Medulla oblongata (tissue), 1 donor: Measurements from ENCODE around the gene CEBPE.
"Not testable (repeated sequence)": the region's sequence is repeated elsewhere in the genome, so short reads cannot be mapped to it uniquely, and the experiment has no call there.

Experiments used
- DNase-seq: peaks from one replicate; pipeline ENCODE4 v3.0.0-alpha.2; 2015; ENCODE audit errors: extremely low spot score

CEBPE gene

DNA sequence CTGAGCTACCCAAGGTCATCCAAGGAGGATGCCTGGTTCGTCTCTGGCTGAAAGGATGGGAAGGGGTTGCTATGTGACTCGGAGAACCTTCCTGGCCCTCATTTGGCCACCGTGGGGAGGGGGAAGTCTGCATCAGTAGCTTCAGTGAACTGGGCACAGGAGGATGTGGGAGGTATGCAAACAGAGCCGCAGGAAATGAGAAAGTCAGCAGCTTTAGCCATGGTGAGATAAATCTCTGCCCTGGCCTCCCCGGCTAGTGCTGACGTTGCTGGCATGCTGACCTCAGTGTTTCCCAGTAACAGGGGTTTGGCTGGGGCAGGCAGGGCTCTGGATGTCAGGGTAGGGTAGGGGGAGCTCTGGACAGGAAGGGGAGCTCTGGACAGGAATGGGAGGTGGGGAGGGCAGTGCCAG lies 2.3 kb upstream of the CEBPE start:
- peak; percentile 44 for DNase-seq

DNA sequence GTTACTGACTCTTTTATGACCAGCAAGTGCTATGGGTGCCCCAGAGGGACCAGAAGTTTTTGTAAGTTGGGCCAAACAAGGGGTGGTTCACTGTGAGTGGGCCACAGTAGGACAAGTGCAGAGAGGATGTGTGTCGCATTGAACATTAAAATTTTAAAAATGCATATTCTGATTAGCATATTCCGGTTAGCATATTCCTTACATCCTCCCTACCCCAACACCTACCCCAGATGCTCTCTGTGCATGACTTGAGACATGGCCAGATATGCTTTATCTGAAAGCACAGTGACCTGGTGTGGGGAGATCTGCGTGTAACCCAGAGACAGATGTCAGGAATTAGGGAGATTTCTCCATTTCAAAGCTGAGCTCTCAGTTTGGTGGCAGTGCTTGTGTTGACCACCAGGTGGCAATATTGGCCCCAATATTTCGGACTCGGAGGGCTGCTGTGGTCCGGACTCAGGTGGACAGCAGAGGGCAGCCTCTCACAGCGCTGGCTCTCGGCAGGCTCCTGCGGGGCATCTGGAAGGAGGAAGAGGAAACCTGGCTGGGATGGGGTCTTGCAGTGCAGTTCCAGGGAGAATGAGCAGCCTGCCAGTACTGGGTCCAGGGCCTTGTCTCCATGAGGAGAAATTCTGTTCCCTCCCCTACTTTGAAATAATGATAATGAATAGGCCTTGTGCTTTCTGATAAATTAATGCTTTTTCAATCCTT lies 1.6 kb upstream of the CEBPE start:
- DNase-seq: peak; percentile 95

DNA sequence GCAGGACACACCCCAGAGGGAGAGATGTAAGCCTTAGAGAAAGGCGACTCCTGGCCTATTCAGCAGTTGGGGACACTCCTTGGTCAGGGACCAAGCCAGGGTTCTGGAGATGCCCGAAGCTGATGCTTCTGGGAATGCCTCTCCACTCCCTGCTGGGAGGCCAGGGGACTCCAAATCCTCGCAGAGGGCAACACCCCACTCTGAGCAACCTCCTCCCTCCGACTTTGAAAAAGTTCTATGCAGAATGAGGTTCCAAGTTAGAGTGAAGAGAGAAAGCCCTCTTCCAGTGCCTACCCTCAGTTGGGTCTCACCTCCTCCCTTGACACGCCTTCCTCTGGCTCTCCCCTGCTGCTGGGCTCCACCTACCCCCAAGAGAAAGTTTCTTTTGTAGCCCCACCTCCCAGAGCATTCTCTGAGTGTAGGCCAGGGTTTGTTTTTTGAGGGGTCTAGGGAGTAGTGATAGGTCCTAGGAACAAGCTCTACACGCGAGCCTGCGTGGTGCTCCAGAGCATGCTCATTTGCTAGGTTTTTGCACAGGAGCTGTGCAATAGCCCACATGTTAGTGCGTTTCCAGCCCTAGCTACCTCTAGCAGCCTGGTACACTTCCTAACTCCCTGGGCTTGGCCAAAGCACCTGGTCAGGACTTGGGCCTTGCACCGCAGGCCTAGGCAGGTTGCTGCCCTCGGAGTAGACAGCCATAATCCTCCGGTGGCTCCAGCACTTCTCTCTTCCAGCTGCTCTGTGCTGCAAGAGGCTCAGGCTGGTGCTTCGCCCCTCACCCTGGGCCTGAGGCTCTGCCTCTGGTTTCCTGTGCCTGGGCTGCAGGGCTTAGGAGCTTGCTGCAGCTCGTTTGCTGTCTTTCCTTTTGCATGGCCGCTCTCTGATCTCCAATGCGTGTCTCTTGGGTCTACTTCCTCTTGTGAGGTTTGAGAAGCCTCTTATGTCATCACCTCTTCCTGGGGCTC lies 590 bp upstream of the CEBPE start:
- DNase-seq: peak; percentile 27

DNA sequence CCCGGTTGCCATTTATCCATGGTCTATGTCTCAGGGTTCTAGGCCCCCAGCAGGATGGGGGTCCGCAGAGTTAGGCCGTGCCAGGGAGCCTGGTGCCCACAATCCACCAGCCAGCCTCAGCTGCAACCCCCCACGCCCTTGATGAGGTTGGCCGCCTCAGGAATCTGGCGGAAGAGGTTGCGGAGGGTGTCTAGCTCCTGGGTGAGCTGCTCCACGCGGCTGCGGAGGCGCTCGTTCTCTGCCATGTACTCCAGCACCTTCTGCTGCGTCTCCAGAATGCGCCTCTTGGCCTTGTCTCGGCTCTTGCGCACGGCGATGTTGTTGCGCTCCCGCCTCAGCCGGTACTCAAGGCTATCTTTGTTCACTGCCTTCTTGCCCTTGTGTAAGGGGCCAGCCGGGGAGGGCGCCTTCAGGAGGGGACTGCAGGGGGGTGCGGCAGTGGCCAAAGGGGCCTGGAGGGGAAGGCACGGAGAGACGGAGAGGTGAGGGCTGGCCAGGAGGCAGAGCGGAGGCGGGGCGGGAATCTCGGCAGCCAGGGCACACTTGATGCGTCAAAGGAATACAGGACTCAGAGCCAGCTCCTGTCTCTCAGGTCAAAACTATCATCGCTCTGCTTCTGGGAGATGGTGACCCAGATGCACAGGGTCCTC lies 1.6 kb downstream of the CEBPE start:
- DNase-seq: no peak

DNA sequence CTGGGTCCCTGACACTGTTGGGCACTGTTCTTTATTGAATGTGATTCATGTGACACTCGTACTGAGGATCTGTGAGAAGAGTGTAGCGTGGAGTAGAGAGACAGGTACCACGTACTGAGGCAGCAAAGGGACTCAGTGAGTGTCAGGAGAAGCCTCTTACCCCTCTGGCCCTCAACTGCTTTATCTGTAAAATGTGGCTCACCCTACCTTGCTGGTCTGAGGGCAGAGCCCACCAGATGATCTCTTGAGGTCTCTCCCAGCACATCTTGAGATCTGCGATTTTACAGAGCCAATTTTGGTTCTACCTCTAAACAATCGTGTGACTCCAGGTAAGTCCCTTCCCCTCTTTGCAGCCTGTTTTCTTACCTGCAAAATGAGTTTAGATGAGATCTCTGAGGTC lies 3.1 kb downstream of the CEBPE start:
- no peak for DNase-seq

DNA sequence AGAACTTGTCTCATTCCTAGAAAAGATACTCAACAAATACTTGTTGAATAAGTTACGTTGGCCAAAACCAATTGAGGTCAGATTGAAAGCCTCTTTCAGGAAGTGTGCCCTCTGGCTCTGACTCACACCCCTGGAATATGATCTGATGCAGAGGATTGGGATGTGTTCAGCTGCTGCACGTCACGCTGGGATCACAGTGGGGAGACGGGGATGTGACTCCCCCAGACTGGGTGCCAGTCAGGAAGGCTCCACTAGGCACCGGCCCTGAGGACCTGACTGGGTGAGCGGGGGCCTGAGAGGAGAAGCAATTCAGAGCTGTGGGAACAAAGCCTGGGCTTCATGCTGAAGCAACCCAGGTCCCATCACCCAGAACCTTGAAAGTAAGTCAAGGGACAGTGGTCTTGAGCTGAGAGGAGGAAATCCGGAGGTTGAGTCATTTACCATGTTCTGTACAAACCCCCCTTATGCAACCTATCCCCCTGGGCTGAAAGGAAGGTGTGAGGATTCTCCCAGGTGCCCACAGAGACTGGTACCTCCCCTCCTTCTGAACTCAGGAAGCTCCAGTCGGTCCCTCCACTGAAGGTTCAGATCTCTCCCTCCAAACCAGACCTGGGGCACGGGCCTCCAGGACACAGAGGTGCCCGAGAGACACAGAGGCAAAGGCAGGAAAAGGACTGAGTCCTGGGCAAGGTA lies 3.9 kb downstream of the CEBPE start:
- no peak for DNase-seq

DNA sequence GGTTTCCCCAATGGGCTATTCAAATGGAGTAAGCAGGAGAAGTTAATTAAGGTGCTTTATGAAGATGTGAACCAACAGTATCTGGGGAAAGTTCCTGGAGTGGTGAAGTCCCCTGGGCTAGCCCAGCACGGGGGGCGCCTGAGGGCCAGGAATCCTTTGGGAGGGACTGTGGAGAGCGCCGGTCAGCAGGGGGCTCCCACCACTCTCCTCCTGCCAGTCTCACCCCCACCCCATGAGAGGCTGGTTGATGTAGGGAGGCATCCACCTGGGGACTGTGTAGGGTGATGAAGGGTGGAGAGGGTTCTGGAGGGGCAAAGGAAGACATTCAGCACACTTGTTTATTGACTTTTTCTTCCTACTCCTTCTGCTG lies 4.4 kb downstream of the CEBPE start:
- DNase-seq: no peak

DNA sequence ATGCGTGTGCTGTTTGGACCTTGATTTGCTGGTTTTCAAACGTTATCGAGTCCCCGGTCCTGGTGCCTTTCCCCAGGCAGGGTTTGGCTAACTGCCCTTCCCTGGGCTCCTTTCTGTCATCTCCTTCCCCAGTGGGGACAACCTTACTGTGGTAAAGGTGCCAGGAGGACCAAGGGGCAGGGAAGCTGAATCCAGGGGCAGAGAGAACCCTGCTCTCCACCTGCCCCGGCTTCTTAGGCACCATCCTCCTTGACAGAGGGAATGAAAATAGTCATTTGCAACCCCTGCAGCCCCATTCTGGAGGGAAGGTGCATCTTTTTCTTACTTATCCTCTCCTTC lies 5.0 kb downstream of the CEBPE start:
- DNase-seq: no peak

DNA sequence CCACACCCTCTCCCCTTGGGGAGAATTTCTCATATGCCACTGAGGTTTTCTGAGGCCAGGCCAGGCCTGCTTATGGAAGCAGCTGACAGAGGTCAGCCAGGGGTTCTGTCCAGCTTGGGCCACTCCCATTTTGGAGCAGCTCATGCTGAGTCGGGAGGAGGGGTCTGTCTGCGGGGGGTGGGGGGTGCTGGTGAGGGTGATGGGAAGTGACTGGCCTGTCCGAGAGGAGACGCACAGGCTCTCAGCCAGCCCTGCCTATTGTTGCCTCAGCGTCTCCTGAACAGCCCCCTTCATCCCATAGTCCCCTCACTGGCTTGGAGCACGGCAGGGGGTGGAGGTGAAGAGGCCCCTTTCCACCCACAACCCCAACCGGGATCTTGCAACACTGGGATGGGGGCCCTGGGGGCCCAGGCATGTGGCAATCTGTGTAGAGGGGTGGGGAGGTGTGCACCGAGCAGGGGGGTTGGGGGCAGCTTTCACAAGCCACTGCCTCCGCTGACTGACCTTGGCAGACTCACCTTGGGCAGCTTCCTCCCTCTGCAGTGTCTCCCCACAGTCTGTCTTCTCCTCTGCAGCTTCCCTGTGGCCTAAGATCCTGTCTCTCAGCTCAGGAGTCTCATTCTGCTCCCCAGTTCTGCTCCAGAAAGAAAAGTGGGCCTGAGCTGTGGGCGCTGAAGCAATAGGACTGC lies 5.5 kb downstream of the CEBPE start:
- DNase-seq: no peak

DNA sequence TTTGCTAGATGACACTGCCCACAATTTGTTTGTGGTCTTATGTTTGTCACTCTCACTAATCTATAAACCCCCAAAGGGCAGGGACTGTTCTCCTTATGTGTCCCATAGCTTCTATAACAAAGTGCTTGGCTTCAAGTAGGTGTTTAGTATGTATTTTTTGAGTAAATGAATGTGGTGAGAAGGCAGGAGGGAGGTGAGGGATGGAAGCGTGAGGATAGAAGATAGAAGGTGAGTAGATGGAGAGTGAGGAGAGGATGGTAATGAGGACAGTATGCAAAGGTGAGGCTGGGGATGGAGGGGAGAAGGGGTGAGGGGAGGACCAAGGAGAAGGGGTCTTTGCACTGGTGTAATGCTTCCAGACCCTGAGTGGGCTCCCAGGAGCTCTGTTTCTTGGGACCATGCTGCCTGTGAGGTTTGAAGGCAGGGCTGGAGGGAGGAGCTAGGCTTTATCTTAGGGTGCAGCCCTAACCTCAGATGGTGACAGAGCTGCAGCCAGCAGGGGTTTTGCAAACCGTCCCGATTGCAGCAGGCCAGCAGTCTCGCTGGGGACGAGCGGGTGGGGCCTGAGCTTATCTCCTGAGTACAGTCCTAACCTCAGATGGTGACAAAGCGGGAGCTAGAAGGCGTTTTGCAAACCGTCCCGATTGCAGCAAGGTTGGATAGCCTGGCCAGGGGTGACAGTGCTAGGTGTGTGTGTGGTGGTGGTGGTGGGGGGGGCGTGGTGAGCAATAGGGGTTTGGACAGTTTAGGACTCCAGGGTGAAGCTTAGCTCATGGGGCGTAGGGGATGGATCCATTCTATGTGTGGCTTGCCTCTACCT lies 6.5 kb downstream of the CEBPE start:
- no peak for DNase-seq

DNA sequence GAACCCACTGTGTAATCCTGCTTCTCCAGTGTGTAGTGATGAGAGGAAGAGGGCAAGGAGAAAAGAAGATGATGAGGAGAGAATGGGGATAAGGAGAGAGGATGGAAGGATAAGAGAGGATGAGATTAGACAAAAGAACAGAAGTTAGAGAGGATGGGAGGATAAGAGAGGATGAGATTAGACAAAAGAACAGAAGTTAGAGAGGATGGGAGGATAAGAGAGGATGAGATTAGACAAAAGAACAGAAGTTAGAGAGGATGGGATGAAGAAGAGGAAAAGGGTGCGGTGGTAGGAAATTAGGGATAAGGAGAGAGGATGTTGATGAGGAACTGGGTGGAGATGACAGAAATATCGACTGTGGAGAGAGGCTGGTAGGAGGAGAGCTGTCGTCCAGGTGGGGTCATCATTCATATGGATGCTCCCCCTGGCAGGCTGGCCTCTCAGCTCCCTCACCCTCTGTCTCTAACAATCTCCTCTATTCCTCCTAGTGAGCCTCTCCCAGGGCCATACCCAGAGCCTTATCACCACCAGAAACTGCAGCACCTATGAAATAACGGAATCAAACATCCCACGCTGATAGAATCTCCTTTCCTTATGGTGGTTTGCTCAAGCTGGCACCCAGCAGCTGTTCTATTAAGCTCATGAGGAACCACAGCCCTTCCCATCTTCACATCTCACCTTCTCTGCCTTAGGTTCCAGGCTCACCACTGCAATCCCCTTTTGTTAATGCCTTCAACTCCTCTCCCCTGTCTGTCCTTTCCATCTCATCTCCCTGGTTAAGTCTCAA lies 8.3 kb downstream of the CEBPE start:
- no peak for DNase-seq

DNA sequence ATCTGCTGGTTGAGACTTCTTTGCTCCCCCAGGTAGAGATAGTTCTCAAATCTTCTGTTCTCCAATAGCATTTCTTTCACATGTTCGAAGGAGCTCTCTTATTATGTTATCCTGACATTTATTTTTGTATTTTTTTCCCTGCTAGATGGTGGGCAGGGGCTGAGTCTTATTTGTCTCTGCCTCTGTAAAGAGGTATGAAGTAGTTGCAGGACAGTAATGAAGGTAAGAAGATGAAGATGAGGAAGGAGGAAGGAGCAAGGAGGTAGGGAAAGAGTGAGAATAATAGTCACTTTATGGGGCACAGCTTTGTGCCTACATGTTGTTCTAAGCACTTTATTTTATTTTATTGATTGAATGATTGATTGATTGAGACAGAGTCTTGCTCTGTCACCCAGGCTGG lies 9.3 kb downstream of the CEBPE start:
- DNase-seq: no peak

DNA sequence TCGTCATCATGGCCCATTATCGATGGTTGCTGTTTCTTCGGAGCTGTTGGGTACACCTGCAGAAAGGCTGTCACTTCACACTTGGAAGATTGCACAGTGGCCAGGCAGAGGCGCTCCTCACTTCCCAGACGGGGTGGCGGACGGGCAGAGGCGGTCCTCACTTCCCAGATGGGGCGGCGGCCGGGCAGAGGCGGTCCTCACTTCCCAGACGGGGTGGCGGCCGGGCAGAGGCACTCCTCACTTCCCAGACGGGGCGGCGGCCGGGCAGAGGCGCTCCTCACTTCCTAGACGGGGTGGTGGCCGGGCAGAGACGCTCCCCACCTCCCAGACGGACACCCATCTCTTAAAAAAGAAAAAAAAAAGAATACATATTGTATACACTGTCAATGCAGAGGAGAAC lies 10.9 kb downstream of the CEBPE start:
- DNase-seq: not testable (repeated sequence)

DNA sequence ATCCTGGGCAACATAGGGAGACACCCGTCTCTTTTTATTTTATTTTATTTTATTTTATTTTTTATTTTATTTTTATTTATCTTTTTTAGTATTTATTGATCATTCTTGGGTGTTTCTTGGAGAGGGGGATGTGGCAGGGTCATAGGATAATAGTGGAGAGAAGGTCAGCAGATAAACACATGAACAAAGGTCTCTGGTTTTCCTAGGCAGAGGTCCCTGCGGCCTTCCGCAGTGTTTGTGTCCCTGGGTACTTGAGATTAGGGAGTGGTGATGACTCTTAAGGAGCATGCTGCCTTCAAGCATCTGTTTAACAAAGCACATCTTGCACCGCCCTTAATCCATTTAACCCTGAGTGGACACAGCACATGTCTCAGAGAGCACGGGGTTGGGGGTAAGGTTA lies 11.4 kb downstream of the CEBPE start:
- not testable (repeated sequence) for DNase-seq

DNA sequence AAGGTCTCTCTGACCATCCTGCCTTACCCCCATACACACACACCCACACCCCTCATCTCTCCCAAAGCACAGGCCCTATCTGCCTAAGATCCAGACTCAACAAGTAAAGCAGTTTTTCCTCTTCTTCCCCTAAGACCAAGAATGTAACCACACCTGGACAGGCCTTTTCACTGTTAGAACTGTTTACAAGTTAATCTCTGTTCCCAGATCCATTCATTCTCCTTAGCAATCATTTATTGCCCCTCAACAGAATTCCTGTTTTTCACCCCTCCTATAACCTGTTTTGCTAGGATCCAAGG lies 12.4 kb downstream of the CEBPE start:
- no peak for DNase-seq

DNA sequence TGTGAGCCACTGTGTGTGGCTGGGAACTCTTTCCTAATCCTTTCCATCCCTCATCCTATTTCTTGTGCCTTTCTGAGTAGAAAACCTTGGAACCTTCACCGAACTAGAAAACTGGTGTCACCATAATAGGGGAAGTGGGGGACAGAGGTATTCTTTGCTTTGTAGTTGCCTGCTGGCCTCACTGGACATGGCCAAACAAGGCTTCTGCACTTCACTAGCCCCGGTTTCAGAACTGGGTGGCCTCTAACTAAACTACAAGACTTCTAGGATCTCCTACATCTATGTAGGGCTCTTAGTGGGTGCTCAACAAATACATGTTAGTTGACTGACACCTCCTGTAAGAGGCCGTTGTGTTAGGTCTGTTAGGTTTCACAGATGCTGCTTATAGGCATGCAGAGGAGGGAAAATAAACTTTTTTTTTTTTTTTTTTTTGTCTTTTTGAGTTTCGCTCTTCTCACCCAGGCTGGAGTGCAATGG lies 13.7 kb downstream of the CEBPE start:
- no peak for DNase-seq

DNA sequence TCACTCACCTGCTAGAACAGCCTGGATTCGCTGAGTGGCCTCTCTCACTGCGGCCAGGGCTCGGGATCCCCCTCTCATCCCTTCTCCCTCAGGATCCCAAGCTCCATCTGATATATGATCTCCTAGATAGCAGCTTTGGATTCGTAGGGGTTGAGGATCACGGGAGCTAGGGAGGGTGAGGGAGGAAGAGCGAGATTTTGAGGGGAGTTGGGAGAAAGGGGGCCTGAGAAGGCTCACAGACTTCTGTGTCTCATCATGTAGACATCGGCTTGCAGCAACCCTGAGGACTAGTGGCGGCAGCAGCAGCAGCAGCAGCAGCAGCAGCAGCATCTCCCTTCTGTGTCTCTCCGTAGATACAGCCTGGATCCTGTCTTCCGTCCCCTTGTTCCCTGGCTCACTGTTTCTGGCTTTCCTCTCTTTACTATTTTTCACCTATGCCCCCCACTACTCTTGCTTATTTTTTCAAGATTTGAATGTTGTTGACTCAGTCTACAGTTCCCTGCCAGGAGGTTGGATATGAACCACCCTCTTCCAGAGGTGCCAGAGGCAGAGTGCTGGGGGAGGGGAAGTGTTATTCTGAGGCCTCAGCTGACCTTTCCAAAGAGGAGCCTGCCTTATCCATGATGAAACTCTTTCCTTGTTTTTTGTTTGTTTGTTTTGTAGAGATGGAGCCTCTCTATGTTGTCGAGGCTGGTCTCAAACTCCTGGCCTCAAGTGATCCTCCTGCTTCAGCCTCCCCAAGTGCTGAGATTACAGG lies 14.3 kb downstream of the CEBPE start, which contains the start of gene CIROP:
Gene CIROP (minus strand): TSS at position 399 of the 757 bp plus-strand sequence. CDS start 69 bp downstream, at position 330.
- DNase-seq: no peak

DNA sequence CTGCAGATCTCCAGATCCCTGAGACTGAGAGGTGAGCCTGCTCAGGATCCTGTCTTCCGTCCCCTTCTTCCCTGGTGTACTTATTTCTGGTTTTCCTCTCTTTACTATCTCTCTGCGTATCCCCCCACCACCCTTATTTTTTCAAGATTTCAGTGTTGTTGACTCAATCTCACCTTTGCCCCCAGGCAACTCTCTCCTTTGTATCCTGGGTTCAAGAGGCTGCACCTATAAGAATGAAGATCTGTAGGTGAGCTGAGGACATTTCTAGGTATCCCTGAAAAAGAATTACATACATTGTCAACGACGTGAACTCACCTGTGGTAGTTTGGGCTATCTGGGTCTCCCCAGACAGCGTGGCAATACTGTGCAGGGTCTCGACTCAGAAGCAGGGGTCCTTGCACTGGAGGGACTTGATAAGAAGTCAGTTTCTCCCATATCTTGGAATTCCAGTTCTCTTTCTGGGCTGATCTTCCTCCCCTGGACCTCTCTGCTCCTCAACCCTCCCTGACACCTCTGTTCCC lies 14.9 kb downstream of the CEBPE start:
- DNase-seq: no peak

DNA sequence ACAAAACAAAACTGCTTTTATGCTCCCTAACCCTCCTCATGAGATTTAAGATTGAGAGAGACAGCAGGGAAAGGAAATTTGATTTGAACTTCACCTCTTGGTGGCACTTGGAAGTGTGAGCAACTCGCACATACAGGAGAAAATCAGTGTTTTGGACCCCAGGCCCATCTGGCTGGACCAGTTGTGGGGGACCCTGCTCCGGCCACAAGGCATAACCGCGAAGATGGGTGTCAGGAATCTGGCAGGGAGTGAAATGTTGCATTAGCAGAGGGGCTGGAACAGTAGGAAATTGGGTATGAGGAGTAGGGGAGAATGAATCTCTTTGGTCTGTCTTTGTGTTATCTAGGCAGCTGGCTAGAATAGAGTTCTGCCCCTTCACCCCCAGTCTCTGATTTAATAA lies 15.5 kb downstream of the CEBPE start:
- no peak for DNase-seq
